ENCODE data around the gene TTC27.

DNA sequence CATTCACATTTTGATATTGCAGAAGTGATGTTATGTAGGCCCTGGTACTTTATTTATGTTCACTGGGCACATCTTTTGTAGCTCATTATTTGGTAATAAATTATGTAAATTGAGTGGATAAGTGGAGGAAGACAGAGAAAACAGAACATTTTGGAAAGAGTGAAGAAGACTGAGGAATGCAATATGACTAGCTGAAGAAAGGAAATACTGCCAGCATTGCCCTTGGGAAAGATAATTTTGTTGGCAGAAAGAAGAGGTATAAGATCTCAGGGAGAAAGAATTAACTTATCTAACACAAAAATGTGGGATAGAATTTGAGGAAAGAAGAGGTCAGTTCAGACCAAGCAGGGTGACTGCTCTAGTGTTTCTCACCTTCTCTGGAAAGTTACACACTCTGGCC lies 118.8 kb downstream of the TTC27 start:
- TF ChIP-seq CTCF (IDR thresholded peaks at IDR 0.05; ENCODE audit: poor library complexity, severe bottlenecking) (no peak), POLR2AphosphoS5 (IDR thresholded peaks at IDR 0.05) (no peak), SMC3 (conservative IDR thresholded peaks at IDR 0.05; ENCODE audit: poor library complexity) (no peak)

Measured in neural cell (in vitro differentiated cells).